HL-60/S4 treated with phorbol 12-myristate 13-acetate at 8.2 ng/mL for 4 days and 3 days (cell line): ENCODE results near the gene SMTN.
"Not testable (repeated sequence)": the region's sequence is repeated elsewhere in the genome, so short reads cannot be mapped to it uniquely, and the experiment has no call there.

Experiments used
- in situ Hi-C: fragments of 300-500 bp; cut with MboI; formaldehyde crosslinking; loops from 2 replicates; pipeline ENCODE4 v1.15.0; 2022; ENCODE audit warnings: low sequenced_read_pairs

SMTN gene

DNA sequence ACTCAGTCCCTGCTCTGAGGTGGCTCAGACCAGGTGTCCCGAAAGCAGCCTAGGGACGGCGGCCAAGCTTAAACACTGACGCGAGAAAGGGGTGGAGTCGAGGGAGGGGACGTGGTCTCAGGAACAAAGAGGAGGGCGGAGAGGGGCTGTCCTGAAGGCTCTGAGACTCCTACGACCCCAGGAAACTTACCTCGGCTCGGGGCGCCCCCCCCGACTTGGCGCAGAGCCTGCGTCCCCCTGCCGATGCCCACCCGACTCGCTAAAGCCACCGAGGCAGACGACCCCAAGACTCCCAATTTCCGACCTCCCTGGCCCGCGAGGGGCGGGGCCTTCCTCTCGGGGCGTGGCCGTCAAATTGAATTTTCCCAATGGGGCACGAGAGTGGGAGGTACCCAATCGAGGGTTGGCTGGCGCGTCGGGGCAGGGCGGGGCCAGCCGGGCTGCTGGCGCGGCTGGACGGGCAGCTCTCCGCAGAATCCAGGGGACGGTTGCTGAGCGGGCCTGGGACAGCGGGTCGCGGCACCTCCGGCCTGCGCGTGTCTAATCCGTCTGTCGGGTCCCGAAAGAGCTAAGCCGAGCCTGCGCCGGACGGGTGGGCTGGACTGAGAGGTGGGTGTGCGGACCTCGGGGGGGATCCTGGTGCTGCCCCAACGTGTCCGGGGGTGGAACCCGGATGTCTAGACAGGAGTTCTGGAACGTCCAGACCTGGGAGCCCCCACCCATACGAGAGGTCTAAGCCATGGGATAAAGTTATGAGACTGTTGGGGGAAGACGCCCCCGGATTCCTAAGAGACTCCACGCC lies at the start of gene SMTN:
Gene SMTN (plus strand): TSS at position 471 of the 802 bp plus-strand sequence. CDS start 1,941 bp downstream, outside the sequence.
- in situ Hi-C loops, result no loop called here

DNA sequence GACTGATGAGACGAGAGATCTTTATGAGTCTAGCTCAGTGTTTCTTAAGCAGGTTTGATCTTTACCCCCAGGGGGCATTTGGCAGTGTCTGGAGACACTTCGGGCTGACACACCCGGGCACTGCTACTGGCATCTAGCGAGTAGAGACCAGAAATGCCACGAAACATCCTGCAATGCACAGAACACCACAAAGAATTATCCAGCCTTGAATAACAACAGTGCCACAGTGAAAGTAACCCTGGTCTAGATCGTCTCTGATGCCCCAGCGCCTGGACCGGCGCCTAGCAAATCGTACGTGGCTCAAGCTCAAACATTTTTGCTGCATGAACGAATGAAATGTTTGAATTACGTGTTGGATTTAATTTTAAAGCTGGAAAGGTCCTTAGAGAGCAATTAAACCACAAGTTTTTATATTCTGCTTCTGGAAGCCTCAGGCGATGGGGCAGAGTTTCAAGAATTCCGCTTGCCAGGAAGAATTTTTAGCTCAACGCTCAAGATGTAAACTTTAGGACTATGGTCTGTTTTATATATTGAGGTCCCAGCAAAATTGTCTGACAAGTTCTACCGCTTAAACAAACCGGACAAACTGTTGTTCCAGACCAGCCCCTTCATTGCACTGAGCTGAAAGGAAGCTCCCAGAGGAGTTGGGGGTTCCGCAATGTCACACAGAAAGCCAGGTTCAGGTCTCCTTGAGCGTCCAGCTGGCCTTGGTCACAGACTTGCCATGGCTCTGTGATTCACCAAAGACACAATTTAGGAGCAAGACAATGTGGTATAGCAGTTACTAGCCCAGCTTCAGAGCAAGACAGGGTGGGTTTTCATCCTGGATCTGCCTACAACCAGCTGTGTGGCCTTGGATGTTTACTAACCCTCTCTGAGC lies 44.2 kb upstream of the SMTN start:
- in situ Hi-C loops, result no loop called here

DNA sequence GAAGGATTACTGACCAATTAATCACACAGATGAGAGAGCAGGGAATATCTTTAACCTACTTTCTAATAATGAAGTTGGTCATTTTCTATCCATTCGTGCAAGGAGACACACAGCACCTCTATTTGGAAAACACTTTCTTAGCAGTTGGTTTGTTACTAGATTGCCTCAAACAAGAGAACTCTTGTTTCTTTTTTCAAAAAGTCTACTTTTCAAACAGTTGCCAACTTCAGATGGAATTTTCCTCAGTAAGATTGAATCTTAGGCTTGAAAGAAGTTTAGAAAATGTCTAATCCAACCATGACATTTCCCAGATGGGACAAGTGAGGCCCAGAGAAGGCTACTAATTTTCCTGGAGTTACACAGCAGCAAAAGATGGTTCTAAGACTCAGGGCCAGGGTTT lies 42.4 kb upstream of the SMTN start:
- in situ Hi-C loops, result no loop called here

DNA sequence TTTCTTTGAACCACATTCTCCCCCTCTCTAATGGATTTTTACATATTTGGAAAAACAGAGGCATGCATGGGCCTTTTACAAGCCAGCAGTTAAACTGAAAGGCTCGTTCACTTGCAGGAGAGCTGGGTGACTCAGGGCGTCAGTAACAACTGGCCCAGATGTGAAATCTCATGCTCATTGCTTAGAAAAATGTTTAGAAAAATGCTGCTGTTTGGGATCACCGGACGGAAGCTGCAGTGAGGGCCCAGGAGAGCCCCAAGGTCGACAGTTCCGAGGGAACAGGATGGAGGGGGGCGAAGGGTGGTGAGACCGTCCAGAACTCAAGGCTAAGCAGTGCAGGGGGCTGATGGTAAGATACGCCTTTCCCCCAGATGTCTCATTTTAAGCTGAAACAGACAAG lies 41.7 kb upstream of the SMTN start:
- in situ Hi-C loops, result no loop called here

DNA sequence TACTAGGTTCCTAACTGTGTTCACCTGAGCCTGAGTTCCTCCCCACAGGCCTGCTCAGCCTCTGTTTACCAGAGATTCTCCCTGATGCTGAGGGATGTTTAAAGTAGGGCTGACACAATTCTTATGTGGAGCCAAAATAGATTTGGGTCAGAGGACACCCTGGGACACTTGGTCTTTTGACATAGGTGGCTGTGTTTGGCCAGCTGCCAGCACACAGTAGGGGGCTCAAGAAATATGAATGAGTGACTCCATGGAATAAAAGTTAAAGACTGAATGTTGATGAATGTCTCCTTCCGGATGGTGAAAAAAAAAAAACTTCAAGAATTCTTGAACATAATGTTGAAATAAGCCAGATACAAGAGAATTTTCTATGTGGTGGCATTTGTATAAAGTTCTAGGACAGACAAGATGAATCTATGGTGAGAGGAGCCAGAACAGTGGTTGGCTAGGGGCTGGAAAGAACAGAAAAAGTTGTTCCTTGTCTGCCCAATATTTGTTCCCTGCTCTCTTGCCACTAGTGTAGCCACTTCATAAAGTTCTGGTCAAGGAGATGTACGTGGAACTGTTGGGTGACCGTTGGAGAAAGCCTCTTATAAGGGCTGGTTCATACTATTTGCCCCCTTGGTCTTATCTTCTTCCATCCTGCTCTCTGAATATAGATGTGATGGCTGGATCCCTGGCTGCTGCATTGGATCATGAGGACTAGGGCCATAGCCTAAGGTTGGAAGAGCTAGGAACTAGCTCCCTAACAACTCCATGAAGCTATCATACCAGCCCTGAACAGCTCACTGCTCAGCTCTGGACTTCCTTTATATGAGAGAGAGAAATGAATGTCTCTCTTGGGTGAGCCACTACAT lies 40.3 kb upstream of the SMTN start:
- in situ Hi-C loops, result no loop called here

DNA sequence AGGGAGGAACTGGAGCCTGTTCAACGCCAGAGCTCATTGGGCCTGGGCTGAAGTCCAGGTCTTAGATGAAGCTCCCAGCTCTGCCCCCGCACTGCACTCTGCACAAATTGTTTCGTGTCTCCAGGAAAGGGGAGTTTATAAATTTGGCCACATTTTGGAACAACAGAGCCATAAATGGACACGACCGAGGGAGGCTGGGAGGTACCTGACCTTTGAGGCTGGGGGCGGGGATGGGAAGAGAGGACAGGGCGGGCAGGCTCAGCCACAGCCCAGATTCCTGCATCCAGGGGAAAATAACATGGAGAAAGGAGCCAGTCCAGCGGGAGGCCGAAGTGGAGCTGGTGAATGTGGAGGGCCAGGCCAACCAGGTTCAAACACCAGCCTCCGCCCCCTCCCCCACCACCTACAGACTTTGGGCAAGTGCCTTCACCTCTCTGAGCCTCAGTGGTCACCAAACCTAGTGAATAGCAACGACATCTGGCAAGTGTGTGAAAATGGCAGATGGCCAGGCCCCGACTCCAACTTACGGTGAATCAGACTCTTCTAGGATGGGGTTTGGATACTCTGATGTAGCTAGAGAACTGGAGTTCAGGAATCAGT lies 36.8 kb upstream of the SMTN start:
- in situ Hi-C loops, result no loop called here

DNA sequence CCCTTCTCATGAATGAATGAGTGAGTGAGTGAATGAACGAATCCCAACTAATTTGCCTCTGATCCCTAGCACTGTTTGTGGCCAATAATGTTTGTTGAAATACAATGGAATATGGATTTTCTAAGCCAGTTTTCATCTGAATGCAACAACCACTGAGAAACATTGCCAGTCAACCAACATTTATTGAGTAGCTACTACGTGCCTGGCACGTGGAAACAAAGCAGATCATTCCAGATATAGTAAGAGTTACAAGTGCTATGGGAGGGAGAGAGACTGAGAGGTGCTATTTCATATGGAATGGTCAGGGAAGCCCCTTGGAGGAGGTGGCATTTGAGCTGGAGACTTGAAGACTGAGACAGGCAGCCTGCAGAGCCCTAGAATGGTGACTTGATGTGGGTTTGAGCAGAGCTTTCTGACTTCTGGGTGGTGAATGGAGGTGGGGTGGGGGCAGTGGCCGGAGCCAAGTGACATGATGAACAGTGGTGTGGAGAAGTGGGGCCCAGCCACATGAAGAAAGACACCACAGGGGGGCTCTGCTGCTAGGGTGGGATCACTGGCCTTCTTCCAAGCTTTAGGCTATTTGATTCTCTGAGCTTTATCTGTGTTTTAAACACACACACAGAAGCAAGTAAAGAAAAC lies 35.1 kb upstream of the SMTN start:
- in situ Hi-C loops, result no loop called here

DNA sequence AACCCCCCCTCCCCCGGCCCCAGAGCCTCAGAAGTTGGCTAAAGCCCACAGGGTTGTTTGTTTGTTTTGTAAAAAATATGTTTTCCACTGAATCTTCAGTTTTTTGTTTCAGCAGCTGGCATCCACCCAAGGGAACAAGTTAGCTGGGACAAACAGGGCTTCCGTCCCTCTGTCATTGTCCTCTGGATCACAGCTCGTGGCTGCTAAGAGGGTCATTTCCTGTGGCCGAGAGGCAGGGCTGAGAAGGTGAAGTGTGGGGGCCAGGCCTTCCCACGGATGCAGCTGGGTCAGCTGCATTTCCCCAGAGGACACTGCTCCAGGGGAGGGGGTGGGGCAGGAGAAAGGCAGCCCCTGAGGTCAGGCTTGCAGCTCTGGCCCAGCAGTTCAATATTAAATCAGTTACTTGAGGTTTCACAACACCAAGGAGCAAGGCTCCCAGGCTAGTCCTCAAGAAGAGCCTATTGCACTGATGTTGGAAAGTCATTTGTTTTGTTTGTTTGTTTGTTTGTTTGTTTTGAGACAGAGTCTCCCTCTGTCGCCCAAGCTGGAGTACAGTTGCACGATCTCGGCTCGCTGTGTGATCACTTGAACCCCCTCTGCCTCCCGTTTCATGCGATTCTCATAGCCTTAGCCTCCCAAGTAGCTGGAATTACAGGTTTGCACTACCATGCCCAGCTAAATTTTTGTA lies 34.4 kb upstream of the SMTN start:
- in situ Hi-C loops, result no loop called here

DNA sequence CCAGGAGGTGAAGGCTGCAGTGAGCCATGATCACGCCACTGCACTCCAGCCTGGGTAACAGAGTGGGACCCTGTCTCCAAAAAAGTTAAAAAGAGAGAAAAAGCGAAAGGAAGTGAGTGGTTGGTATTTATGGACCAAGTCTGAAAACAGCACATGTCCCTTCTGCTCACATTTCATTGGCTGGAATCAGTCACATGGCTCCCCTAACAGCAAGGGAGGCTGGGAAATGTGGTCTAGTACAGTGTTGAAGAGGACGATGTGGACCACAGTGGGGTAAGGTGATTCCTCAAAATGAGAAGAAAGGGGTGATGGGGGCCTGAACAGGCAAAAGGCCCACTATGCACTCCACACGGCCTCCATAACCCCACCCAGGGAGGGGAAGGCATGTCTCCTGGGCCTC lies 32.5 kb upstream of the SMTN start:
- in situ Hi-C loops, result no loop called here

DNA sequence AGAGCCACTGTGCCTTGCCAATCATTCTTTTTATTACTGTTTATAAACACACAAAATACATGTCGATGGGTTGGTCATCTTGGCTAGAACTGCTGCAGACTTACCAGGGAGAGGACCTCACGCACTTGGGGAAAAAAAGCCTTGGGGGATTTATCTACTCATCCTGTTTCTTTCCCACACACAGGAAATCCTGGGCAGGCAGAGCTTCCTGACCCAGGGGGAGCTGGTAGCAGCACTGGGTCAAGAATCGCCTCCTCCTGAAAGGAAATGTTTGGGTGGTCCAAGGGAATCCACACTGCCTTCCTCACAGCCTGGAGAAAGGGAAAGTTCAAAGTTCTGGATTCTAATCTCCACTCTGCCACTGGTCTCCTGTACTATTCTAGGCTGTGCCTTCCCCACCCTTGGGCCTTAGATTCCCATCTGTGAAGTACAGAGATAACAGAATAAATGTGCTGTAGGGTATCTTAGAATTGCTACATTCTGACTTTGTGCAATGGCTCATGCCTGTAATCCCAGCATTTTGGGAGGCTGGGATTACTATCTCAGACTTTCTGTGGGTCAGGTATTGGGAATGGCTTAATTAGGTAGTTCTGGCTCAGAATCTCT lies 31.2 kb upstream of the SMTN start:
- in situ Hi-C loops, result no loop called here

DNA sequence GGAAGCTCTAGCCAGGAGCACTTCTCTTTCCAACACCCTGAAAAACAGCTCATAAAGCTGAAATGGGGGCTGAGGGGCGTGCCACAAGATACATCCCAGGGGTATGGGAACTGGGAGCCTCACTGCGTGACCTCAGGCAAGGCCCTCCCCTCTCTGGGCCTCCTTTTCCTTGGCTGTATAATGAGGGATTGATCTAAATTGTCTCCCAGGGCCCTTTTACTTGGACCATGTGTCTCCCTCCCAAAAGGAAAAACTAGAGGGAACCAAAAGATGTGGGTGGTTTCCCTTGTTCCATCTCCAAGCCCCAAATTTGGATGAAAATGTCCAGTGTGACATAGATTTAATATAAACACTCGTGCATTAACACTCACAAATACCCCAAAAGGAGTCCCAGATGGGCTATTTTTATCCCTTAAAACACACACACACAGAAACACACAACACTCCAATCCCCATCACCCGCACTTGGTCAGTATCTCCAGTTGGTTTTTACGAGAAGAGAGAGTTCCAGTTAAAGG lies 25.9 kb upstream of the SMTN start:
- in situ Hi-C loops, result no loop called here

DNA sequence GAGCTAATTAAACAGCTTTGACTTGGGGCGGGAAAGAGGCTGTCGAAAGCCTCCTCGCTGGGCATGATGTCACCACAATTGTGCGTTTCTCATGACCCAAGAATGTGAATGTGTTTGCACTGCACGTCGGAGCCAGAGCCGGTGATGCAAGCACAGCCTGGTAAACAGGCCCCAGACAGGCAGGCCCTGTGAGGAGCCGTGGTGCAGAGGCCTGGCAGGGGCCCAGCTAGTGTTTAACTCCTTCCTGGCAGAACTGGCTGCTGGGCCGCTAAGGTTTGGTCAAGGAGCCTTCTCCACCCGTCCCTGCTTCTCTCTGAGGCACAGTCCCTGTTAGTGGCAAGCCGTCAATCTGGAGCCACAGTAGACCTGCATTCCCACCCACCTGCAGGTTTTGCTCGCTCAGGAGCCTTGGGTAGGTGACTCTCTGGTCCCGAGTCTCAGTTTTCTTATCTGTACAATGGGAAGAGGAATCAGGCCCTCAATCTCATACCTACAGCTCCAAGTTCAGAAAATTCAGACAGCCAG lies 25.4 kb upstream of the SMTN start:
- in situ Hi-C loops, result no loop called here

DNA sequence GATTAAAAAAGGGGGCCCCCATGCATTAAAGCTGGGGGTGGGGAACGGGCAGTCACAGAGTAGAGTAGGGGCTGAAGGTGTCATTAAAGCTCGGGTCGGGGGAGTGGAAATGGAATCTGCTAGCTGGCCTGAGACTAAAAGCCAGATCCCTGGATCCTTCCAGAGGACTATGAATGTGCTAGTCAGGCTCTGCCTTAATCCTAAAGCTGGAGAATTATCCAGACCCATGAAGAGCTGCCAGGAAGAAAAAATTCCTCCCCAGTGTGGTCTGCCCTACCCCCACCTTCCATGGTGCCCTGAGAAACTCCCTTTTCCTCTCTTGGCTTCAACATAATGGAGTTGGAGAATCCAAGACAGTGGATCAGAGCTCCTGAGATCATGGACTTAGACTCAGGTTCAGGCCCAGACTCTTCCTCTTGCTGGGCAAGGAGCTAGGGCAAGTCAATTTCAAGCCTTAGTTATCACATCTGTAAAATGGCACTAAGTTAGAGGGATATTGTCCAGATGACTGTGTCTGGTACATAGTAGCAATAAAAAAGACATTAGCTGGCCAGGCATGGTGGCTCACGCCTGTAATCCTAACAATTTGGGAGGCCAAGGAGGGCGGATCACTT lies 24.0 kb upstream of the SMTN start:
- in situ Hi-C loops, result no loop called here

DNA sequence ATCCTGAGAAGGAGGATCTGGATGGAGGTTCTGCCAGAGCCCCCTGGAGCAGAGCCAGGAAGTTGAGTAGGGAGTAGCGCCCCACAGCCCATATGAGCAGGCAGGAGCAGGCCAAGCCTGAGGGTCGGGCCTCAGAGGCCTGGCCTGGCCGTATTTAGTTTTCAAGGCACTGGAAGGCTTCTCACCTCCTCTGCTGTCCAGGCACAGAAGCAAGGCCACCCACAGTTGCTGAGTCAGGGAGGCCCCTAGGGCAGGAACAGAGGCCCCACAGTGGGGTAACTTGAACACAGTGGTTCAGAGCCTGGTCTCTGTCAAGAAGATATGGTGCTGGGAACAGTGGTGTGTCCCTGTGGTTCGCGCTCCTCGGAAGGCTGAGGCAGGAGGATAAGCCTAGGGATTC lies 21.5 kb upstream of the SMTN start:
- in situ Hi-C loops, result not testable (repeated sequence)

DNA sequence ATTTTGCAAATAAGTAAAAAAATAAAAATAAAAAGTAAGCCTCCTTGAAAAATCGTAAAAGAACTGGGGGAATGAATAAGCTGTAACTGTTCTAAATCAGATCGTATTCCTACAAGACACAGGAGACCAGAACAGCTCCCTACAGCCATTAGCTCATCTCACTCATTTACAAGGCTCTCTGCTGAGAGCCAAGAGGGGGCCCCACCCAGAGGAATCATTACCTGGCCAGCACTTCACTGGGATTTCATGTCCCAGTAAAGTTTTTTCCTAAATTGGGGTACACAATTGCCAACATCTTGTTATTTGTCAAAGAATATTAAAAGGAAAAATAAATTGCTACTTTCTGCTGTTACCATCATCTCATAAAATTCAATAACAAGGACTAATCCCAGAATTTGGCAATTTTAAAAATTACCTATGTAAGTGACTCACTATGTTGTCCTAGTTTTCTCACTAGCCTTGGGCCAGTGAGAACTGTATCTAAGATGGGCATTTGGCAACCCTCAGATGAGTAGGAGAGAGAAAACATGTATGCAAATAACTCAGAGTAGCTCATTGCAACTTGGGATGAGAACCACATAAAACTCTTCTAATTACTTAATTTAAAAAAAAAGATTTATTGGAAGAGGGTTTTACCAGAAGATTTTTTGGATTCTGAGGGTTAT lies 18.4 kb upstream of the SMTN start:
- in situ Hi-C loops, result no loop called here

DNA sequence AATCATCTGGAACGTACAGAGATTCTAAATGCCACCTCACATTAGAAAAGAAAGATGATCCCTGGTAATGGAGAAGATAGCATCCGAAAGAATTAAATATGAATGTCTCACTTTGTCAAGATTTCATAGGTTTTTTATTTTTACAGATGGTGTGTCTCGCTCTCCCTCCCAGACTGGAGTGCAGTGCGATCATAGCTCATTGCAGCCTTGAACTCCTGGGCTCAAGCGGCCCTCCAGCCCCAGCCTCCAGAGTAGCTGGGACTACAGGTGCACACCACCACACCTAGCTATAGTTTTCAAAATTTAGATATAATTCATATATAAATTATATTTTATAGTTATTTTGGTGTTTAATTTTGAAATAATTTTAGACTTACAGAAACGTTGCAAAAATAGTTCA lies 16.7 kb upstream of the SMTN start:
- in situ Hi-C loops, result no loop called here

DNA sequence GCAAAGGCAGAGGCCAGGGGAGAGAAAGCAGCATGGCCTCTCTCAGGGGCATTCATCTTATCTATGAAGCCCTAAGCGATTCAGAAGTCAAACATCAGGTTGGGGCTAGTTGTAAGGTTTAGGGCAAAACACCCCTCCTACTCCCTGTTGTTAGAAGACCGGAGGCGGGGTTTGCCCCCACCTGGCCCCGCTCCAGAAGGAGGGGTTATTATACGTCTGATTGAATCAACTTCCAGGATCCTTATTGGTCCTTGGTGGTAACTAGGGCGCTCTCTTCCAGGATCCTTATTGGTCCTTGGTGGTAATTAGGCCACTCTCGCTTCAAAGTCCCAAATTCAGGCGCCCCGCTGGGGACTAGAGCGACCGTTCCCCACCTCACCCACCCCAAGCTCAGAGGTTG lies 12.1 kb upstream of the SMTN start:
- in situ Hi-C loops, result no loop called here
